HepG2 (cell line): ENCODE measurements around the gene SAAL1. TPM values are rescaled to one million over a fixed set of nuclear protein-coding genes. Genes with fewer than 3 reads are reported as not detected.

Experiments used
- ATAC-seq: fragments of 200-7000 bp; cut with Tn5 transposase; 3 replicates; pipeline ENCODE4 v1.9.1; 2020; ENCODE audit warnings: mild to moderate bottlenecking, moderate library complexity
- BruUV-seq: library from RNA; stranded (reverse); fragments of 400-500 nt; replicated peaks from 2 replicates; lab custom pipeline; 2021; lab: Mats Ljungman, UMichigan
- CTCF ChIA-PET: fragments of 300-600 bp; formaldehyde crosslinking; extraction: SDS; loops from one replicate; lab custom pipeline; 2021; ENCODE audit warnings: low total read pairs, inconsistent platforms, low intra/inter-chr PET ratio; lab: Yijun Ruan, JAX
- POLR2A ChIA-PET: fragments of 350-600 bp; sonication (Branson Sonifier 250); formaldehyde crosslinking; loops from one replicate; lab custom pipeline; 2020; ENCODE audit warnings: antibody characterized with exemption, inconsistent platforms; lab: Yijun Ruan, JAX
- DNase-seq: peaks from one replicate; pipeline ENCODE4 v3.0.0-alpha.2; 2015; ENCODE audit warnings: low spot score
- FAIRE-seq: peaks from 3 replicates; lab custom pipeline; 2011; peaks lifted over from hg19 to GRCh38; lab: Jason Lieb, UNC
- H2AFZ ChIP-seq: one replicate; pipeline ENCODE4 v1.6.1; 2011; ENCODE audit warnings: low read length, inconsistent platforms
- H3K27ac ChIP-seq: fragments of 300-600 bp; 3 replicates; pipeline ENCODE4 v1.8.0; 2011; ENCODE audit warnings: mixed run types, mild to moderate bottlenecking, mixed read lengths, low read length, inconsistent platforms; ENCODE audit not compliant: insufficient read depth; ENCODE audit errors: extremely low read length
- H3K27me3 ChIP-seq, 2 experiments: fragments of 200-600 bp in 1 of 2; 2 replicates in 1 of 2; 3 replicates in 1 of 2; pipeline versions ENCODE4 v1.6.0 to v1.8.0; 2011; ENCODE audit warnings: low read length in 2 of 2, mild to moderate bottlenecking in 2 of 2, moderate library complexity in 2 of 2, inconsistent platforms in 1 of 2; ENCODE audit not compliant: insufficient read depth in 2 of 2, control insufficient read depth in 1 of 2
- H3K36me3 ChIP-seq, 2 experiments: fragments of 200-600 bp in 1 of 2; replicated peaks in 1 of 2; 2 replicates in 1 of 2; 3 replicates in 1 of 2; pipeline versions ENCODE4 v1.5.1 to v1.8.0; 2011; ENCODE audit warnings: low read length in 2 of 2, inconsistent platforms in 1 of 2; ENCODE audit not compliant: insufficient read depth in 2 of 2, control insufficient read depth in 1 of 2
- H3K4me1 ChIP-seq: 2 replicates; pipeline ENCODE4 v1.5.1; 2012; ENCODE audit warnings: low read length, inconsistent platforms; ENCODE audit not compliant: insufficient read depth
- H3K4me2 ChIP-seq: 2 replicates; pipeline ENCODE4 v1.6.0; 2011; ENCODE audit warnings: low read depth, low read length, inconsistent platforms
- H3K4me3 ChIP-seq, 3 experiments: fragments of 200-600 bp in 1 of 3; sonication (generic), shearing (Covaris generic) in 1 of 3; replicated peaks in 1 of 3; 2 replicates each; pipeline ENCODE4 v1.5.1; 2011 to 2016; ENCODE audit warnings: low read length in 3 of 3, inconsistent platforms in 2 of 3, low read depth in 2 of 3, mild to moderate bottlenecking in 2 of 3, control low read depth in 1 of 3, mixed read lengths in 1 of 3; ENCODE audit not compliant: insufficient read depth in 1 of 3
- H3K79me2 ChIP-seq: one replicate; pipeline ENCODE4 v1.6.1; 2011; ENCODE audit warnings: low read length, inconsistent platforms; ENCODE audit not compliant: insufficient read depth
- H3K9ac ChIP-seq: 2 replicates; pipeline ENCODE4 v1.6.0; 2011; ENCODE audit warnings: mild to moderate bottlenecking, low read depth, low read length, inconsistent platforms; ENCODE audit not compliant: insufficient read depth
- H3K9me3 ChIP-seq: 2 replicates; pipeline ENCODE4 v1.5.1; 2012; ENCODE audit warnings: mild to moderate bottlenecking, low read length
- H4K20me1 ChIP-seq: 2 replicates; pipeline ENCODE4 v1.6.0; 2011; ENCODE audit warnings: inconsistent platforms, mild to moderate bottlenecking, low read length, moderate library complexity; ENCODE audit not compliant: insufficient read depth
- CENPX ChIP-seq: sonication (generic); formaldehyde crosslinking; IDR thresholded peaks from 2 replicates; pipeline ENCODE4 v1.9.0; 2021; ENCODE audit warnings: mild to moderate bottlenecking, missing genetic modification reagents, moderate library complexity
- KDM3A ChIP-seq: IDR thresholded peaks from 2 replicates; pipeline ENCODE4 v1.6.1; 2018; ENCODE audit warnings: low read depth, missing compliant biosample characterization
- KLF13 ChIP-seq: sonication (generic); formaldehyde crosslinking; IDR thresholded peaks from 2 replicates; pipeline ENCODE4 v1.4.0; 2020; ENCODE audit warnings: mild to moderate bottlenecking, missing genetic modification reagents
- MAFF ChIP-seq: IDR thresholded peaks from 2 replicates; pipeline ENCODE4 v1.6.1; 2011; ENCODE audit warnings: low read depth, low read length, improper control_type of control experiment
- MAFK ChIP-seq, 2 experiments: IDR thresholded peaks in 1 of 2; conservative IDR thresholded peaks in 1 of 2; 2 replicates each; pipeline ENCODE4 v1.6.1; 2011; ENCODE audit warnings: improper control_type of control experiment in 2 of 2, low read length in 2 of 2
- PTBP1 ChIP-seq: fragments of 200-400 bp; formaldehyde crosslinking; IDR thresholded peaks from 2 replicates; pipeline ENCODE4 v1.6.1; 2018; ENCODE audit warnings: low read length, low read depth; ENCODE audit not compliant: poor library complexity, severe bottlenecking
- SMAD1 ChIP-seq: sonication (generic); formaldehyde crosslinking; IDR thresholded peaks from 2 replicates; pipeline ENCODE4 v1.4.0; 2020; ENCODE audit warnings: missing genetic modification reagents, low read depth, mild to moderate bottlenecking, borderline replicate concordance
- SP1 ChIP-seq, 2 experiments: fragments of 450-650 bp in 1 of 2; sonication (generic) in 1 of 2; formaldehyde crosslinking in 1 of 2; IDR thresholded peaks; 2 replicates each; pipeline versions ENCODE4 v1.4.0 to v1.6.1; 2016 to 2020; ENCODE audit warnings: missing genetic modification reagents in 1 of 2
- ZBTB26 ChIP-seq: IDR thresholded peaks from 2 replicates; pipeline ENCODE4 v1.6.1; 2016; ENCODE audit warnings: missing compliant biosample characterization, missing genetic modification reagents, borderline replicate concordance
- ZNF18 ChIP-seq: sonication (generic); formaldehyde crosslinking; IDR thresholded peaks from 2 replicates; pipeline ENCODE4 v1.8.0; 2022; ENCODE audit warnings: mild to moderate bottlenecking, missing genetic modification reagents; ENCODE audit not compliant: insufficient replicate concordance
- ZNF335 ChIP-seq: sonication (generic); formaldehyde crosslinking; IDR thresholded peaks from 2 replicates; pipeline ENCODE4 v1.4.0; 2020; ENCODE audit warnings: missing genetic modification reagents
- ZNF33A ChIP-seq: sonication (generic); formaldehyde crosslinking; IDR thresholded peaks from 2 replicates; pipeline ENCODE4 v1.5.1; 2020; ENCODE audit warnings: missing genetic modification reagents, mild to moderate bottlenecking, moderate library complexity, borderline replicate concordance
- WGBS: methylation state at CpG from one replicate; pipeline ENCODE4 v1.1.6; 2017; ENCODE audit warnings: low lambda C conversion rate; 5-methylcytosine and 5-hydroxymethylcytosine counted together
- in situ Hi-C: cut with HindIII; loops from 2 replicates; pipeline ENCODE4 v1.10.0; 2017; ENCODE audit warnings: low pct_unique_long_range_greater_than_20kb; ENCODE audit not compliant: extremely low pct_ligation_motif_present
- intact Hi-C: fragments of 100-400 bp; cut with micrococcal nuclease; formaldehyde crosslinking; loops from one replicate; pipeline ENCODE4 v1.10.0; 2022; ENCODE audit not compliant: unreplicated experiment
- polyA plus RNA-seq, 8 experiments: library from polyadenylated mRNA; depleted of rRNA in 3 of 8; stranded (reverse) in 7 of 8; unstranded in 1 of 8; fragments of >200 nt; fragmentation: Illumina TruSeq in 4 of 8; extraction: Trizol in 4 of 8; gene quantifications; 2 replicates each; pipeline versions ENCODE4 v1.2.1 to v1.2.3, GENCODE V29; 2011 to 2016; ENCODE audit warnings: low read depth in 4 of 8, missing spikeins in 1 of 8, mixed read lengths in 1 of 8; ENCODE audit not compliant: insufficient read depth in 1 of 8
- total RNA-seq, 5 experiments: library from RNA; depleted of rRNA; stranded (reverse); fragments of >200 nt; fragmentation: Illumina TruSeq; extraction: Trizol; gene quantifications; 2 replicates each; pipeline ENCODE4 v1.2.3, GENCODE V29; 2016; ENCODE audit warnings: low read depth in 1 of 5
- TF ChIP-seq, protein P1 (sequence below): sonication (generic); formaldehyde crosslinking; IDR thresholded peaks from 2 replicates; pipeline ENCODE4 v1.8.0; 2022; ENCODE audit warnings: mild to moderate bottlenecking, missing genetic modification reagents, moderate library complexity

SAAL1 gene
- total and polyA plus RNA-seq, 2 of the 13 experiments (the other 11 are each of a cell fraction or from before 2014, with no cell fraction given), result 16.5 to 46.0 TPM

DNA sequence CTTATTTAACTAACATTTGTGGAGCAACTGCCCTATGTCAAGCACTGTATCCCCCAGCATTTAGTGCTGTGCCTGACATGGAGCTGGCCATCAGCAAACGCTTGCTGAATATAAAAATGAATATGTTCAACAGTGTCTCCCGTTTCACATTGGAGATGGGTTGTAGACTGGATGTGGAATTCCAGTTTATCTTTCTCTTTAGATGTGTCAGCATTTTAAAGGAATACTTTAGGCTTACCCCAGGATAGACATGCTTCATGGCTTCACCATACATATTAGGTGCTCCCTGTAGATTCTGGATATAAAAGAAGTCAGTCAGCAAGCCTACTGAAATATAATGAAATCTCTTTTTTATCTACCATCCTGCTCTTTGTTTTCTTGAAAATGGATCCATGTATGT is 38.5 kb downstream of the SAAL1 start:
- Histone ChIP-seq H3K79me2 (no peaks in the 10 kb centered on the region), H3K27ac (no peak overlapping the region), H3K9ac (no peak overlapping the region), H4K20me1 (no peaks in the 10 kb centered on the region), H2AFZ (no peak overlapping the region), H3K4me3 (no peak overlapping the region), H3K9me3 (no peaks in the 10 kb centered on the region), H3K4me2 (no peak overlapping the region), H3K27me3 (no peaks in the 10 kb centered on the region), H3K36me3 (no peaks in the 10 kb centered on the region), H3K4me1 (0 out of 2 replicates have a peak, but pooled peaks cover 6% of the 10 kb centered on the region)
- CTCF ChIA-PET, result no interaction called here
- in situ Hi-C loops, result no loop called here
- intact Hi-C loops, result no loop called here
- no TSS peak for BruUV-seq
- FAIRE-seq, result no peak
- no peak for DNase-seq
- 93% methylated on average over 2 of the region's 2 CpGs for WGBS
- ATAC-seq, result no peak
- POLR2A ChIA-PET, result no interaction called here
- TF ChIP-seq SMAD1, result no peak
- no peak for TF ChIP-seq ZBTB26
- peak; percentile 39; the same call in 1 of the 2 replicates for TF ChIP-seq MAFF
- TF ChIP-seq MAFK (conservative IDR thresholded peaks at IDR 0.05 in 1 of 2, IDR thresholded peaks at IDR 0.05 in 1 of 2; ENCODE audit: low read length in 2 of 2), result peak; percentile 36 to 73
- TF ChIP-seq KDM3A (CRISPR knock-in tag), result no peak
- no peak for TF ChIP-seq ZNF18 (CRISPR knock-in tag)
- no peak for TF ChIP-seq ZNF33A
- no peak for TF ChIP-seq SP1 (IDR thresholded peaks at IDR 0.05)
- no peak for TF ChIP-seq SP1 (CRISPR knock-in tag; IDR thresholded peaks at IDR 0.05)
- TF ChIP-seq, protein P1, sequence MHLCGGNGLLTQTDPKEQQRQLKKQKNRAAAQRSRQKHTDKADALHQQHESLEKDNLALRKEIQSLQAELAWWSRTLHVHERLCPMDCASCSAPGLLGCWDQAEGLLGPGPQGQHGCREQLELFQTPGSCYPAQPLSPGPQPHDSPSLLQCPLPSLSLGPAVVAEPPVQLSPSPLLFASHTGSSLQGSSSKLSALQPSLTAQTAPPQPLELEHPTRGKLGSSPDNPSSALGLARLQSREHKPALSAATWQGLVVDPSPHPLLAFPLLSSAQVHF (CRISPR knock-in tag), result no peak
- TF ChIP-seq PTBP1, result no peak
- TF ChIP-seq CENPX (CRISPR knock-in tag), result no peak
- TF ChIP-seq ZNF335 (CRISPR knock-in tag), result no peak
- TF ChIP-seq KLF13, result no peak
